Skeletal muscle tissue (tissue), 4 donors: ENCODE measurements around the gene TXNRD1. TPM values are rescaled to one million over a fixed set of nuclear protein-coding genes. Genes with fewer than 3 reads are reported as not detected.
"Not testable (repeated sequence)": the region's sequence is repeated elsewhere in the genome, so short reads cannot be mapped to it uniquely, and the experiment has no call there.

Experiments used
- H3K27ac ChIP-seq: one replicate; pipeline ENCODE4 v1.7.0; 2013; ENCODE audit warnings: mild to moderate bottlenecking, low read depth, low read length, inconsistent platforms
- H3K27me3 ChIP-seq, 3 donors: one replicate each; pipeline ENCODE4 v1.7.0; 2013; ENCODE audit warnings: low read length in 3 of 3; ENCODE audit not compliant: control insufficient read depth in 3 of 3, insufficient read depth in 3 of 3
- H3K36me3 ChIP-seq, 3 donors: one replicate each; pipeline ENCODE4 v1.7.0; 2013; ENCODE audit warnings: low read length in 3 of 3; ENCODE audit not compliant: control insufficient read depth in 3 of 3, insufficient read depth in 3 of 3
- H3K4me1 ChIP-seq, 3 donors: one replicate each; pipeline ENCODE4 v1.7.0; 2013; ENCODE audit warnings: low read length in 3 of 3, mild to moderate bottlenecking in 3 of 3; ENCODE audit not compliant: control insufficient read depth in 3 of 3, insufficient read depth in 3 of 3
- H3K4me3 ChIP-seq, 3 donors: one replicate each; pipeline ENCODE4 v1.7.0; 2013; ENCODE audit warnings: low read length in 3 of 3
- H3K9ac ChIP-seq, 3 donors: one replicate each; pipeline ENCODE4 v1.7.0; 2013; ENCODE audit warnings: low read length in 3 of 3, mild to moderate bottlenecking in 3 of 3, moderate library complexity in 2 of 3, low read depth in 1 of 3
- H3K9me3 ChIP-seq, 3 donors: one replicate each; pipeline ENCODE4 v1.7.0; 2013; ENCODE audit warnings: low read length in 3 of 3; ENCODE audit not compliant: control insufficient read depth in 3 of 3
- total RNA-seq: library from RNA; depleted of rRNA; stranded (reverse); fragments of >200 nt; gene quantifications from one replicate; pipeline ENCODE4 v1.2.3, GENCODE V29; 2014
- donor health status: Osteomylitis.

TXNRD1 gene
- 41.2 TPM for total RNA-seq

GRCh38 chr12:104215638-104216297 lies at the start of gene TXNRD1:
TSS of gene TXNRD1 (plus strand) at chr12:104215779. CDS start at chr12:104215803, 24 bp downstream.
- Histone ChIP-seq H3K27ac (peak within 1 kb of the TSS; percentile 45), H3K27me3 (no peaks in the 10 kb centered on the region), H3K4me1 (peaks cover 0 to 11% (median 8%) of the 10 kb centered on the region in 3 donors)

GRCh38 chr12:104165801-104166200 lies 49.8 kb upstream of the TXNRD1 start:
- Histone ChIP-seq H3K4me1 (no peaks in the 10 kb centered on the region), H3K36me3 (no peaks in the 10 kb centered on the region), H3K27ac (no peak overlapping the region), H3K4me3 (no peak overlapping the region), H3K27me3 (no peaks in the 10 kb centered on the region), H3K9ac (no peak overlapping the region), H3K9me3 (no peaks in the 10 kb centered on the region)

More at GRCh38 chr12:104215638-104216297, at the start of gene TXNRD1:
- Histone ChIP-seq H3K36me3 (no peaks in the 10 kb centered on the region), H3K9me3 (no peaks in the 10 kb centered on the region), H3K9ac (peak within 1 kb of the TSS; percentile 87), H3K4me3 (peak within 1 kb of the TSS; percentile 73 to 77 (median 73))

- no peak overlapping the region for H3K4me3 ChIP-seq
- H3K9me3 ChIP-seq, result no peaks in the 10 kb centered on the region
- no peak overlapping the region for H3K9ac ChIP-seq
- no peak overlapping the region for H3K27ac ChIP-seq
- H3K4me1 ChIP-seq, result no peaks in the 10 kb centered on the region
- H3K27me3 ChIP-seq, result no peaks in the 10 kb centered on the region
- no peaks in the 10 kb centered on the region for H3K36me3 ChIP-seq
Observed at GRCh38 chr12:104166465-104166864, 49.1 kb upstream of the TXNRD1 start.

GRCh38 chr12:104167519-104168458 lies 47.8 kb upstream of the TXNRD1 start:
- no peaks in the 10 kb centered on the region for H3K4me1 ChIP-seq
- H3K36me3 ChIP-seq, result no peaks in the 10 kb centered on the region
- H3K9ac ChIP-seq, result no peak overlapping the region
- H3K4me3 ChIP-seq, result no peak overlapping the region
- no peaks in the 10 kb centered on the region for H3K27me3 ChIP-seq
- no peaks in the 10 kb centered on the region for H3K9me3 ChIP-seq
- H3K27ac ChIP-seq, result no peak overlapping the region

GRCh38 chr12:104168596-104168995 lies 47.0 kb upstream of the TXNRD1 start:
- H3K4me1 ChIP-seq, result no peaks in the 10 kb centered on the region
- H3K27ac ChIP-seq, result no peak overlapping the region
- H3K9me3 ChIP-seq, result no peaks in the 10 kb centered on the region
- H3K4me3 ChIP-seq, result no peak overlapping the region
- H3K36me3 ChIP-seq, result no peaks in the 10 kb centered on the region
- H3K27me3 ChIP-seq, result no peaks in the 10 kb centered on the region
- H3K9ac ChIP-seq, result no peak overlapping the region

- no peaks in the 10 kb centered on the region for H3K27me3 ChIP-seq
- no peak overlapping the region for H3K27ac ChIP-seq
- H3K9me3 ChIP-seq, result no peaks in the 10 kb centered on the region
- no peak overlapping the region for H3K4me3 ChIP-seq
- H3K36me3 ChIP-seq, result no peaks in the 10 kb centered on the region
- H3K4me1 ChIP-seq, result no peaks in the 10 kb centered on the region
- no peak overlapping the region for H3K9ac ChIP-seq
Observed at GRCh38 chr12:104171785-104172569, 43.6 kb upstream of the TXNRD1 start.

- H3K27me3 ChIP-seq, result no peaks in the 10 kb centered on the region
- H3K4me1 ChIP-seq, result peaks cover 0 to under 1% (median 0%) of the 10 kb centered on the region in 3 donors
- no peaks in the 10 kb centered on the region for H3K36me3 ChIP-seq
- H3K4me3 ChIP-seq, result no peak overlapping the region
- H3K9ac ChIP-seq, result no peak overlapping the region
- H3K9me3 ChIP-seq, result no peaks in the 10 kb centered on the region
- no peak overlapping the region for H3K27ac ChIP-seq
Observed at GRCh38 chr12:104172570-104172947, 43.0 kb upstream of the TXNRD1 start.

GRCh38 chr12:104173804-104174203 lies 41.8 kb upstream of the TXNRD1 start:
- H3K36me3 ChIP-seq, H3K9ac ChIP-seq, H3K9me3 ChIP-seq, H3K4me1 ChIP-seq, H3K27ac ChIP-seq, H3K27me3 ChIP-seq, H3K4me3 ChIP-seq: not testable (repeated sequence)

GRCh38 chr12:104175726-104176247 lies 39.8 kb upstream of the TXNRD1 start:
- H3K36me3 ChIP-seq, result no peaks in the 10 kb centered on the region
- peaks cover 6 to 8% (median 8%) of the 10 kb centered on the region in 3 donors for H3K4me1 ChIP-seq
- no peak overlapping the region for H3K9ac ChIP-seq
- no peaks in the 10 kb centered on the region for H3K9me3 ChIP-seq
- no peak overlapping the region for H3K4me3 ChIP-seq
- no peak overlapping the region for H3K27ac ChIP-seq
- H3K27me3 ChIP-seq, result no peaks in the 10 kb centered on the region
